Hematopoietic multipotent progenitor cell (in vitro differentiated cells): ENCODE measurements around the gene RHOT2. TPM values are rescaled to one million over a fixed set of nuclear protein-coding genes. Genes with fewer than 3 reads are reported as not detected.

Source experiments
- DNase-seq, 3 donors: peaks; one replicate each; pipeline ENCODE4 v3.0.0-alpha.2; 2011 to 2015; ENCODE audit warnings: low read depth in 2 of 3, low spot score in 2 of 3
- total RNA-seq: library from RNA; depleted of rRNA; stranded (reverse); fragments of >200 nt; gene quantifications from one replicate; pipeline ENCODE4 v1.2.3, GENCODE V29; 2012

The RHOT2 gene
- total RNA-seq, result 44.7 TPM

DNA sequence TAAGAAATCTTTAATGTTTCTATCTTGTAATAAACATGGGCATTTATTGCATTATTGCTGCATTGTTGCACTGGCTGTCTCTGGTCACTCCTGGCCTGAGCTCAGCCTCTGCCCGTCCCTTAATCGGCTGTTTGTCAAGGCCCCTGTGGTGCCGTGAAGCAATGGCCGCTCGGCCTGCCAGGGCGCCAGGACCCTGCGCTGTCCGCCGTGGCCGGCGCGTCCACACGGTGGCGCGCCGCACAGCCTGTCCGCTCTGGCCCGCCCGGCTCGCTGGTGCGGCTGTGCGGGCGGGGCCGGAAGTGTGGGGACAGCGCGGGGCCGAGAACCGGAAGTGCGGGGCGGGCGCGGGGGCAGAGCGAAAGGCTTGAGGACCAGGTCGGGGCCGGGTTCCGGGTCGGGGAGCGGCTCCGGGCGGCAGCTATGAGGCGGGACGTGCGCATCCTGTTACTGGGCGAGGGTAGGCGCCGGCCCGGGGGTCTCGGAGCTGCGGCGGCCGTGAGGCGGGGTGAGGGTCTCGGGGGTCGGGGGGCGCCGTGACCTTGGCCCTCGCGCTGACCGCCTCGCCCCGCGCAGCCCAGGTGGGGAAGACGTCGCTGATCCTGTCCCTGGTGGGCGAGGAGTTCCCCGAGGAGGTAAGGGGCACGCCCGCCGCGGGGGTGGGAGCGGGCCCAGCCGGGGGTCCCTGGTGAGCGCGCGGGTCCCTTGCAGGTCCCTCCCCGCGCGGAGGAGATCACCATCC is at the start of gene RHOT2:
TSS of gene RHOT2 (plus strand) at position 353 of the 739 bp plus-strand sequence. CDS start at position 421, 68 bp downstream.
- peak; percentile 79 to 95 (median 92) for DNase-seq

DNA sequence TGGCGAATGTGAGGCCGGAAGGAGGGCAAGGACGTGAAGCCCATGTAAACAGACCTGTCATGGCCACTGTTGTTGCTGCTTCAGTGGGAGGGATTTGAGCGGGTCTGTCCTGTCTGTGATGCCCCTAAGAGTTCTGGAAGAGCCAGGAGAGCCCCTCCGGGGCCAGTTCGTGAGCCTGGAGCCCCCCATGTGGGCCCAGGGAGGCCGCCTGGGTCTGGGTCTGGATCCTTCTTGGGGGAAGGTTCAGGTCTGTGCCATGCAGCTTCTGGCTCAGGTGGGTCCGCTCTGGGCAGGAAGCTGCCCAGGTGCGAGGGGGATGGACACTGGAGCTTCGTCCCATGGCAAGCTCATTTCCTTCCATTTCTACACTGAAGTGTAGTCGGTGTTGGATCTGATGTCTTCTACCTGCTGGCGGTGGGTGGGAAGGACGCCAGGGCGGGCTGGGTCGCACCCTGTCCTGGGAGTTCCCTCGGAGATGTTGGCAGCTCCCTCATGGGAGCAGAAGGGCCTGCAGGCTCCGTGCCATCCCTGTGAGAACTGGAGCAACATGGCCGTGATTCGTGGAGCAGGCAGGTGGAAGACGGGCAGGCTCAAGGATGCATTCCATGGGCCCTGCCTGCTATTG is 48.3 kb upstream of the RHOT2 start:
- no peak for DNase-seq

GRCh38 chr16:620700-621525 is 47.0 kb upstream of the RHOT2 start:
- DNase-seq, result no peak

- no peak for DNase-seq
Measured at GRCh38 chr16:621526-622105, 46.3 kb upstream of the RHOT2 start.

GRCh38 chr16:622920-623280 is 45.0 kb upstream of the RHOT2 start:
- no peak for DNase-seq

DNA sequence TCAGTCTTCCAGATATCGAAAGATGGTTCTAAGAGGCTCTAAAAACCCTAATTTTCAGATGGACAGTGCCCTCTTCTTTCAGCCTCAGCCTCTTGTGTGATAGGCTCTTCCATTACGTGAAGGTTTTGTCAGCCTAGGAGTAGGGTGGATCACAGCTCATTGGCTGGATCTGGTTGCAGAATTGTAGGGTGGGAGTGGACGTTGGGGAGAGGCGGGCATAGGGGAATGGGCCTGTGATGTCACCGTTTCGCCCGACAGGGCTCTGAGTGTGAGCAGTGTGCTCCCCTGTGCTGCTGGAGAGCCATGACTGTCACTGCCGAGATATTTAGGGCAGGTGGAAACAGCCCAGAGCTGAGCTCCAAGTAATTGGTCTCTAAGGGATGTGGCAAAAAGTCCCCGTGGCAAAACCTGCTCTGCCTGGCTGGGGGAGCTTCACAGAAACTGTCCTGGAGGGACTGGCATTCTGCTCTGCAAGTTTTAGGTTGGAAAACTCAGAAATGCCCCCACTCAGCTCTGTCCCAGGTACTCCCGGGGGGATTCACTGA is 43.3 kb upstream of the RHOT2 start:
- DNase-seq, result no peak

DNA sequence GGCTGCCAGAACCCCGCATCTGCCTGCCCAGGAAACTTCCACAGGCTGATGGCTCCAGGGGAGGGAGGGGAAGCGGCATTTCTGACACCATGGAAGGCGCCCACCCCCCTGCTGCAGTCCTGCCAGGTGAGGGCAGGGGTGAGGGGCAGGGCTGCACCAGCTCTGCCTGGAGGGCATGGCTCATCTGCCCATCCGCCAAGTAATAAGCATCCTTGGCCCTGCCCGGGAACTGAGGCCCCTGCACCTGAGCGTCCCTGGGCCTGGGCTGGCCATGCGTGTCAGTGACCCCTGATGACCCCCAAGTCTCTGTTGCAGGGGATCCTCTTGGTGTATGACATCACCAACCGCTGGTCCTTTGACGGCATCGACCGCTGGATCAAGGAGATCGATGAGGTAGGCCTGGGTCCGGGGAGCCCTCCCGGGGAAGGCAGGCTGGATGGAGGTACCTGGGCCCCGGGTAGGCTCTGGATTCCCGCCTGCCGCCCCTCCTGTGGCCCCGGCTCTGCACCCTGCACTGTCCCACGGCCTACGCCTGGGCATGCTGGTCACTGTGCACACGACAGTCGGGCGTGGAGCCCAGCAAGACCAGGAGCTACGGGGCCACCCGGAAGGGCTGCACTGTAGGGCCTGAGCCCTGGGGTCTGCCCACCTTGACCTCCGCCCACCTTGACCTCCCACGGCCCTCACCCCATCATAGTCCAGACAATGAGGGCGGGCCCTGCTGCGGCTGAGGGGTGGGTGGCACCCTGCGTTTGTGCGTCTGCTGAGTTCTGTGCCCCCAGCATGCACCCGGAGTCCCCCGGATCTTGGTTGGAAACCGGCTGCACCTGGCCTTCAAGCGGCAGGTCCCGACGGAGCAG is 42.6 kb upstream of the RHOT2 start:
- DNase-seq, result no peak

GRCh38 chr16:625977-626765 is 41.8 kb upstream of the RHOT2 start:
- no peak for DNase-seq

GRCh38 chr16:626787-627453 is 41.0 kb upstream of the RHOT2 start:
- no peak for DNase-seq

GRCh38 chr16:627454-628239 is 40.3 kb upstream of the RHOT2 start:
- DNase-seq, result no peak

GRCh38 chr16:628321-629061 is 39.4 kb upstream of the RHOT2 start:
- no peak for DNase-seq

DNA sequence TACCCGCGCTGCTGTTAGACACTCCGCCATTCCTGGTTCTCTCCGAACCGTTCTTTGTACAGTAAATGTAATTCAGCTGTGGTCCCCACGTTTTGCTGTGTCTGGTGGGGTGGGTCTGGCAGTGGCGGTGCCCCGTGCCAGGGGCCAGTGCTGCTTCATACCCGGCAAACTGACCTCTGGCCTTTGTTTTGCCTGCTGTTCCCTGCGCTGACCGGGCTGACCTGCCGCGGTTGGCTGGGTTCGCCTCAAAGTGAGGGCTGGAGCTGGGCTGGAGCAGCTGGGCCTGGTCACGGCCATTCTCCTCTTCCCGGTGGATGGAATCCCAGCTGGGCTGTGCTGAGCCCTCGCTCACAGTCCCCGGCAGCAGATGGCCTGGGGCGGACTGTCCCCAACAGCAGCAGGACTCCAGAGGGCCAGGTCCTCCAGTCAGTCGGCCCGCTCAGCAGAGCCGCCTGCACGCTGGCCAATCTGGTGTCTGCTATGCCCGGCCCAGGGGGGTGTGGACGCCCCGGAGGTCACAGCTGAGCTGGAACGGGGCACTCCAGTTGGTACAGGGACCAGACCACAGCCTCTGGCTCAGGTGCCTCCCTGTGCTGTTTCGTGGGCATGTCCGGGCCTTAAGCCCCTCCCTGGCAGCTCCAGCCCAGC is 38.6 kb upstream of the RHOT2 start:
- no peak for DNase-seq

GRCh38 chr16:629833-630248 is 38.1 kb upstream of the RHOT2 start:
- DNase-seq, result no peak

- DNase-seq, result no peak
Measured at GRCh38 chr16:630249-630814, 37.6 kb upstream of the RHOT2 start.

- DNase-seq, result no peak
Measured at GRCh38 chr16:630815-631405, 37.0 kb upstream of the RHOT2 start, which contains the start of gene WFIKKN1. Gene WFIKKN1 (plus strand): TSS chr16:630985. CDS start chr16:631254, 269 bp downstream.
